Dermis blood vessel endothelial cell (primary cell): ENCODE data around the gene IRX4. TPM values are rescaled to one million over a fixed set of nuclear protein-coding genes. Genes with fewer than 3 reads are reported as not detected.
"Not testable (repeated sequence)": the region's sequence is repeated elsewhere in the genome, so short reads cannot be mapped to it uniquely, and the experiment has no call there.

Experiments used
- DNase-seq: peaks from one replicate; pipeline ENCODE4 v3.0.0; 2010
- total RNA-seq: library from RNA; depleted of rRNA; stranded (reverse); fragments of >200 nt; gene quantifications from 2 replicates; pipeline ENCODE4 v1.2.3, GENCODE V29; 2014

IRX4 gene
- total RNA-seq, 1 donor from 2014 or later, result not detected

DNA sequence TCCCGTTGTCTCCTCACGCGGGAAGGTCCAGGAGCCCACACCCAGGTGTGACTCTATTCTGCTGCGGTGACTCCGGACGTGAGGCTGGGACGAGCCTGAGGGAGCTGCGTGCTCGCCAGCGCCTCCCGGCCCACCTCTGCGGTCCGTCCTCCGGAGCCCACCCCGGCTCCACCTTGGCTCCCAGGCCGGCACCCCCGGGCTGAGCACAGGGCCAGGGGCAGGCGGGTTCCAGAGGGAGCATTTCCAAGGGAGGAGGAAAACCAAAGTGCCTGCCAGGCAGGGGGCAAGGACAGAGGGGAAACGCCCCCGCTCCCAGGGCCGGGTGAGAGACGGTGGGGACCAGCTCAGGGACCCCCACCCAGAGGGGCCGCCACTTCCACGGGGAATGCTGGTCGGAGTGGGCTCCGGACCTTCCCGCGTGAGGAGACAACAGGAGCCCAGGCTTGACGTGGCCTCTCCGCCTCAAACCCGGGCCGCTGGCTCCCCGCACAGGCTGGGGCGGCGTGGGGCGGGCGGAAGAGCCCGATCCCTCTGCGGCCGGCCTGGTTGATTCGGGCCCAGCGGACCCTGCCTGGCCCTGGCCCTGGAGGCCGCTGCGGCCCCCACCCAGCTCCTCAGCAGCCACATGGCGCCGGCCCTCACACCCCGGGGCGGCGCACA, 26.0 kb downstream of the IRX4 start:
- DNase-seq, result no peak

DNA sequence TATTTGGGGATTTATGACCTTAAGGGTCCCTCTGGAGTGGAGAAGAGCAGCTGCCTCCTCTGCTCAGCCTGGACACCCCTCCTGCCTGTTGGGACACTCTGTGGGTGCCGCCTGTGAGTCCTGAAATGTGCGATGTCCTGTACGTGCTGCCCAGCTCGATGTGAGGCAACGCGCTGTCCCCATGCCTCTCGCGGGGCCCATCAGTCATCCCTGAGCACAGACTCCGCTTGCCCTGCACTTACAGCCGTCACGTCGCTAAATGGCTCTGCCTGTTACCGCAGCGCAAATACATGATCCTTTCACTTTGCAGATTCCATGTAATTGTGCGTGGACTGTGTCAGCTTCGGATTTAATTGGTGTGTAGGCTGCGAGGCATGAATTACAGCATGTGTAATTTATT, 27.1 kb downstream of the IRX4 start:
- no peak for DNase-seq

DNA sequence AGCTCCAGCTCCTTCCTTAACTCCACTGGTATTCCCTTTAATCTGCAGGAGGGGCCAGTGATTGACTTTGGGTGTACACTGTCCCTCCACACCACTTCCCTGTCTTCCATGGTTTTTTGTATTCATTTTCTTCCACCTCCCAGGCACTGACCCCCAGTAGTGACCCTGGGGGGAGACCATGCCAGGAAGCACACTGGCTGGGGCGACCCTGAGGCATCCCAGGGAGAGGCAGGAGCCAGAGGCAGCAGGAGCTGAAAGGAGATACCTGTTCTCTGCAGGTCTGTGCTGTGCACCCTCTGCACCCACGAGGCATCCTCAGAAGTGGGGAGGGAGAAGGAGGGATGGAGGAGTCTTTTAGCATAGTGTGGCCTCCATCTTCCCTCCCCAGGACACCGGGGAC, 27.6 kb downstream of the IRX4 start:
- no peak for DNase-seq

DNA sequence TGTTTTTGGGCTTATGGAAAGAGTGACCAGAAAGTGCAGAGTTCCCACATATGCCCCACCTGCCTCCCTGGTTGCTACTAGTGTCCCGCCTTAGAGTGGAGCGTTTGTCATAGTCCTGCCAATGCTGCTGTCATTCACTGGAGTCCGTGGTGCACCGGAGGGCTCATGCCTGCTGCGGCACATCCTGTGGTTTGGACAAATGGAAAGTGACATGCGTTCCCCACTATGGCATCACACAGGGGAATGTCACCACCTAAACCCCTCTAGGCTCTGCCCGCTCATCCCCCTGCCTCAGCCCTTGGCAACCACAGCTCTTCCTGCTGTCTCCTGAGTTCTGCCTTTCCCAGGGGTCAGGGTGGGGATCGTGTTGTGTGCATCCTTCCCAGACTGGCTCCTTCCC, 29.2 kb downstream of the IRX4 start:
- no peak for DNase-seq

DNA sequence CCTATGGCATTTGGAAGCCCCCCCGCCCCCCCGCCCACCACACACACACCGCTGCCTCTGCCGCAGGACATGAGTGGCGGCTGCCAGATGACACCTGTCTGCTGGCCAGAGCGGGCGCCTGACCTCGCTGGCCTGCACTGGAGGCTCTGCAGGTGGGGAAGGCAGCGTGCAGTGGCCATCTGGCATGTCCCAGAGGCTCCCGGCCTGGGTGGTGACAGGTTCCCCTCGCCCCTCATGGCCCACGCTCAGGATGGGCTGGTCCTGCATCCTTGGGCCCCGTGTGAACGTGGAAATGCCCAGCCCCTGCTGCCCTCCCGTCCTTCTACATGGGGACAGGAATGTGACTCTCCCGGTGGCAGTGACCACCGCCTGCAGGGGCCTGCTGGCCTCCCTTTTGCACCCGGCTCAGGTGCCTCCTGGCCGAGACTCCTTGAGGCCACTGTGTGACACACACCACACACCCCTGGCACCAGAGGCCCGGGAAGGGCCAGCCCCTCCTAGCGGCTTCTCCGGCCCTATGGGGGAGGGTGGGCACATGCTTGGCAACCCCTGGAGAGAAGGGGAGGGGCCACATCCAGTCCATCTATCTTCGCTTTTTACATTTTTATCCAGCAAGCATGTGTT, 30.3 kb downstream of the IRX4 start:
- DNase-seq, result no peak

DNA sequence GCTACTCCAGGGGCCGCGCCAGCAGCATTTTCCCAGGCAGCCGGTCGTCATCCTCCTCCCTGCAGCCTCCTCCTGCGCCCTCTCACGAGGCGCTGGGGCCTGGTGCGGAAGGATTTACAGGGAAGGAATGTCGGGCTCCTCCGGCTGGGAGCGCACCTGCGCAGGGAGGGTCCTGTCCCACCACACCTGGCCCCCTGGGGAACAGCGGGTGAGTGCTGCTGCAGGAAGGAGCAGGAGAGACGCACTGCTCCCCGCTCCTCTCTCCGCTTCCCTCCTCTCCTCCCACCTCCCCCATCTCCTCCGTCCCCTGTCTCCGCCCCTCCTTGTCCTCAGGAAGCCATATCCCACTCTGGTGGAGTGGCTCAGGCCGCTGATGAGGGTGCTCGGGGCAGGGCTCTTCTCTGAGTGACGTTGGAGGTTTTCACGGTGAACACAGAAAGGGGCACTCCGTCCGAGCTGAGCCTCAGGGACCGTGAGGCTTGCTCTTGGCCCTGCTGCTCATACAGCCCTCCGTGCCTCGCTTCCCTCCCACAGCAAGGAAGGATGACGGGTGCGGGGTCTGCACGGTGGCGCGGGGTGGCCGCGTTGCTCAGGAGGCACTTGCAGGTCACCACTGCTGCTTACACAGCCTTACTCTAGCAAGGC, 31.3 kb downstream of the IRX4 start:
- no peak for DNase-seq

DNA sequence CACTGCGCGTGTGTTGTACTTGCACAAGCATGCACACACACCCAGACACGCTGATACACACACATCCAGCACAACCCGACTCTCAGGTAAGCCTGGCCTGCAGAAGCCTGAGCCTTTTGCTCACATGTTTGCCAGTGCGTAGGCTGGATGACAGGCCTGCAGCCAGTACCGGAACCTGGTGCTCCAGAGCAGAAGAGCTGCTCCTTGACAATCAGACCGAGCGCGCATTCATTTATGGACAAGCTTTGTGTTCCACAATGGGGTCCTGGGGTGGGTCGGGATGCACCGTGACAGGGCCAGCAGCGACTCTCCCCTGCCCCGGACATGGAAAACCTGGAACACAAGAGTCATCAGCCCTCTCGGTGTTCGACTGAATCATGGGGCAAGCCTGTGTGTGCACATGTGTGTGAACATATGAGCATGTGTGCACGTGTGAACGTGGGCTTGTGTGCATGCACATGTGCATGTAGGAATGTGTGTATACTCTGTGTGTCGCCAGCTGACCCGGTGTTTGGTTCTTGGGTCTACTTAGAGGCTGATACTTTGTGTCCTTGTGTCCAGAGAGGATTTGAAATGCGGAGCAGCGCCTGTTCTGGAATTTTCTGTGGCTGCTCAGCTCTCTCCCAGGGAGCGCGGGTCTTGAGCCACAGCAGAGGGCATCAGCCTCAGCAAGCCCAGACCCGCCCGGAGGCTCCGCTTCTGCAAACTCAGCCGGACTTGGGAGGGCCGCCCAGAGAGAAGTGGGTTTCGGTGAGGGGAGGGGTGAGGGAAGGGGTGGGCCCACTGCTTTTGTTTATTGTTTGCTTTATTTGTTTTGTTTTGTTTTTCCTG, 32.2 kb downstream of the IRX4 start:
- DNase-seq, result no peak

DNA sequence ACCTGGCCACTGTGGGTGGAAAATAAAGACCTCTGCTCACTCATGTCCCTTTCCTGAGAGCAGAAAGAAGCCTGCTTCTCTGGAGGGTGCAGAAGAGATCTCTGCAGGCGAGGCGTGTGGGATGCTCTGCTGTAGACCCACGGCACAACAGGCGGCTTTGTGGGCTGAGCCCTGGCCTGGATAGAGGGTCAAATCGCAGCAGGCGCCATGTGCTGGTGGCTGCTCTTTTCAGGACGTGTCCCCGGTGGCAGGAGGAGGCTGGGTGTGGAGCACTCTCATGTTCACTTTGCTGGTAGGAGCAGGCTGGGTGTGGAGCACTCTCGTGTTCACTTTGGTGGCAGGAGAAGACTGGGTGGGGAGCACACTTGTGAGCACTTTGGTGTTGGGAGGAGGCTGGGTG, 35.1 kb downstream of the IRX4 start:
- no peak for DNase-seq

DNA sequence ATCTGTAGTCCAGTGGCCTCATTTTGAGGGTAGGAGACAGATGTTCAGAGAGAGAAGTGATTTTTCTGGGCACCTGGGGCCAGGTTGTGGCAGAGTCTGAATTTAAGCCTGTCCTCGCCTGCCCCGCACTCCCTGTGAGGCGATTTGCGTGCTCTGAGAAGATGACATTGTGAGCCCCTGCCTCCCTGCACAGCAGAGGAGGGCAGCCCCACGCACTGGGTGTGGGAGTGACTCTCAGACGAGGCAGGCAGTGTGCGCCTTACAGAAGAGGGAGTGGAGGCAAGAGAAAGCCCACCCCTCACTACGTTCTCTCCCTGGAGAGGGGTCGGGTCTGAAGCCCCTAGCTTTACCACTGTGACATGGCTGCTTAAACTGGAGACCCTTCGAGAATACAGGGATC, 35.7 kb downstream of the IRX4 start:
- DNase-seq, result no peak

DNA sequence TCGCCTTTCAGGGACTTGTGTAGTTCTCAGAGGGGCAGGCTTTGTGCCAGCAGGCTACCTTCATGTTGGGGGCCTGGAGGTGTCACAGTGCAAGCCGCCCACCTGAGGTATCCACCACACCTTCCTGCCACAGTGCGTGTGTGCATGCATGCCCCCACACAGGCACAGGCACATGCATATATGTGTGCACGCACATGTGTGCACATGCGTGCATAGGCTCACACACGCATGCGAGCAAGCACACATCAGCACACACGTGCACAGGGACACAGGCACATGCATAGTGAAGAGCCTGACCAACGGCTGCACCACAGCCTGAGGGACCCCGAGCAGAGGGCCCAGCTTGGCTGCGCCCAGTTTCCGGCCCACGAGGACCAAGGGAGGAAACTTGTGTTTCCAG, 36.1 kb downstream of the IRX4 start:
- DNase-seq, result no peak

DNA sequence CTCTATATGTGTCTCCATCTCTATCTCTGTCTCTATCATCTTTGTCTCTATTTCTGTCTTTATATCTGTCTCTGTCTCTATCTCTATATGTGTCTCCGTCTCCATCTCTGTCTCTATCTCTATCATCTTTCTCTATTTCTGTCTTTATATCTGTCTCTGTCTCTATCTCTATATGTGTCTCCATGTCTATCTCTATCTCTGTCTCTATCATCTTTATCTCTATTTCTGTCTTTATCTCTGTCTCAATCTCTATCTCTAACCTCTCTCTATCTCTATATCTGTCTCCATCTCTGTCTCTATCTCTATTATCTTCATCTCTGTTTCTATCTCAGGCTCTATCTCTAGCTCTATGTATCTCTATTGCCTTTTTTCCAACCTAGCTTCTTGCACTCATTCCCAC, 37.0 kb downstream of the IRX4 start:
- no peak for DNase-seq

DNA sequence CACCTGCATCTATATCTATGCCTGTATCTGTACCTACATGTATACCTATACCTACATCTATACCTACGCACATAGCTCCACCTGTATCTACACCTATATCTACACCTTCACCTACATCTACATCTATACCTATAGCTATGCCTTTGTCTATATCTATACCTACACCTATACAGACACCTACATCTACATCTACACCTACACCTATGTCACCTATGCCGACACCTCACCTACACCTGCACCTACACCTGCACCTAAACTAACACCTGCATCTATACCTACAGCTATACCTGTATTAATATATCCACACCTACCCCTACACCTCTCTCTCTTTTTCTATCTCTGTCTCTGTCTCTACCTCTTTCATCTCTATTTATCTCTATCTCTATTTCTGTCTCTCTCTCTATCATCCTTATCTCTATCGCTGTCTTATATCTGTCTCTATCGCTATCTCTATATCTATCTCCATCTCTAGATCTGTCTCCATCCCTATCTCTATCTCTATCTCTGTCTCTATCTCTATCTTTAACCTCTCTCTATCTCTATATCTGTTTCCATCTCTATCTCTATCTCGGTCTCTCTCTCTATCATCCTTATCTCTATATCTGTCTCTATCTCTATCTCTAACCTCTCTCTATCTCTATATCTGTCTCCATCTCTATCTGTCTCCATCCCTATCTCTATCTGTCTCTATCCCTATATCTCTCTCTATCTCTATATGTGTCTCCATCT, 37.9 kb downstream of the IRX4 start:
- no peak for DNase-seq

DNA sequence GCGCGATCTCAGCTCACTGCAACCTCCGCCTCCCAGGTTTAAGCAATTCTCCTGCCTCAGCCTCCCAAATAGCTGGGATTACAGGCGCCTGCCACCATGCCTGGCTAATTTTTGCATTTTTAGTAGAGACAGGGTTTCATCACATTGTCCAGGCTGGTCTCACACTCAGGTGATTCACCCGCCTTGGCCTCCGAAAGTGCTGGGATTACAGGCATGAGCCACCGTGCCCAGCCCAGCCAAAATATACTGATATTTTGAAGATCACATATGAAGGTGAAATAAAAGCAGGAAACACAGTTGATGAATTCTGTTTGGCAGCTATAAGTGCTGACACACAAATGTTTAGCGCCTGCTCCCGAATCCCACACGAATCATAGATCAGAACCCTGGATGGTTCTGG, 39.0 kb downstream of the IRX4 start:
- not testable (repeated sequence) for DNase-seq

DNA sequence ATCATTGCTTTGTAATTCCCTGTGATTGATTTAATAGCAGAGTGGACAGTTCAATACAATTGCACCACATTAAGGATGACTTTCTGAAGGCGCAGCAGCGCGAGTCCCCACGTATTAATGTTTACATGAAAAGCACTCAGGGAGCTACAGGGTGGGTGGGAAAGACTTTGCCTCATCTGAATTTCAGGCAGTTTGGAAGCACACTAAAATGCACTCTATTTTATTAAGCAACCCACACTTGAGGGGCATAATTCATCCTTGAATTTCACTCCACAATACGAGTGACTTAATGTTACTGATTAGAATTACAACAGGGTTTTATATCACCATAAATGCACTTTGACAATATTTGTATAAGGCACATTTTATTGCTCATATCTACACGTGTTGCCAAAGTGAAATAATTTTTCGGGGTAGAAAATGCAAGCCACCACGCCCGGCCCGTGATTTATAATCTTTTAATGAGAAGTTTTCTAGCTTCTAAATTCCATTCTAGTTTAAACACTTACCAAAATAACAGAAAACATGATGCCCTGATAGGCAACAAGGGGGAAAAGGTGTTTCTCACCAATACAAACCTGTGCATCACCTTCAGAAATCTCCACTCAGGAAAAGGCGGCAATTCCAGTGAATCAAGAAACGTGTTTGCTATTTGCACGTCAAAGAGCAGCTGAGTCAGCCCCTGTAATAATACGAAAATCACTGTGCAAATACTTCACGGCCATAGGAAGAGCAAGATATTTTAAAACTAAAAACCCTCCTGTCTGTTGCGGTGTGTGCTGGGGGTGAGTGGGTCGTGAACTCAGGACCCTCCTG, 40.5 kb downstream of the IRX4 start:
- DNase-seq, result no peak

DNA sequence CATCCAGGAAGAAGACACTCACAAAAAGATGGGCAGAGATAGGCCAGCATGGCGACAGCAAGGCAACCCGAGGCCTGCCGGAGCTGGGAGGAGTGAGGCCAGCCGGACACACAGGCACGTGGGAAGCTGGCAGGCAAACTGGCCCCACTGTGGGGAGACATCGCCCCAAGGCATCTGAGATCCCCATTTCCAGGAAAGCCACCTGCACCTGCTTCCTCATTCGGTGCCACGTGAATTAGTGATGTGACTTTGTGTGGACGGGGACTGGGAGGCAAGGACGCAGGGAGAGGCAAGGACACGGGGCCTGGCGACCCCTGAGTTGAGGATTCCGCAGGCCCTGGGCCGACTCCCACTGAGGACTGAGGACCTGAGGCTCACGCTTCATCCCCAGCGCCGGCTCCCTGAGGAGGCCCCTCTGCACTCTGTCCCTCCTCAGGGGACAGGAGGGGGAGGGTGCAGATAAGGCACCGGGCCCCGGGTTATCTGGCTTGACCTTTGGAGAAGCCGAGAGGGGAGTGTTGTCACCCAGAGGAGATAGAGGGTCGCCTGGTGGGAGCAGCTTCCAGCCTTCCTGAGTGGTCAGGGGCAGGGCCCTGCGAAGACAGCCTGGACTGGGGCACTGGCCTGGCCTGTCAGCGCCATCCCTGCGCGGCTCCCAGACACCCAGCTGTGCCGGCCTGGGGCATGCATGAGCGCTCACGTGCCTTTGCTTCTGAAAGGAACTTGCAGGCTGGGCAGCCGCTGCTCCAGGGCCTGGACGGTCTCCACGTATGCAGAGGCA, 41.8 kb downstream of the IRX4 start:
- no peak for DNase-seq

DNA sequence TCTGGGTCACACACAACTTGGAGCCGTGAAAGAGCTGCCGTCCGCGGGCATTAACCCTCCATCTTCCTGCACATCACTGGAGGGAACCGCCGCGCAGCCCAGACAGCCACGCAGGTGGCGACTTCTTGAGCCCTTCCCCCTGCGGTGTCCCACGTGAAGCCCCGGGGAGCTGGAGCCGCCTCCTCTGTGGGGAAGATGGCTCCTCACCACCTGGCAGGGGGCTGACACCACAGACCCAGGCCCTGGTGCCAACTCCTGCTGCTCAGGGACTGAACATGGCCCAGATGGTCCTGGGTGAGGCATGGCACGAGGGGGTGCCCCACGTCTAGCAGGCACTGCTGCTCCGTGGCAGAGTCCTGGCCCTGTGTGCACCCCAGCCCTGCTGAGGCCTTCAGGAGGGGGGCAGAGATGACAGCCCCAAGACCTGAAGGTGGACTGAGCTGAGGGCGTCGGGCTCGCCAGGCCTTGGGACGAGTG, 42.6 kb downstream of the IRX4 start:
- no peak for DNase-seq

DNA sequence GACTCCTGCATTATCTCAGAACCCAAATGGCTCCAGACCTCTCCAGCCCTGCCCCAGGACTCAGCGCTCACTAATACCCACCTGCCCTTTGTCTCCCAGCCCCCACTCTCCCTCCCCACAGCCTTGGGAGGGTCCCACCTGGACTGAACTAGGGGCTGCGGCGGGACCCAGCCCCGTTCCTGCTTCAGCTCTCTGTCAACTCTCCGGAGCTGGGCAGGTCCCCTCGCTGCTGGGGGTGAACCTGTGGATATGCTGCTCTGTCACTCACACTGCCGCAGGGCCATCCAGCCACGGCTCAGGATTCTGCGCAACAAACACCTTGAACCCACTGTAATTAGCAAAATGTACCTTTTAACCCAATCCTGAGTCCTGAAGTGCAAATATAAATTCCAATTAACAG, 44.7 kb downstream of the IRX4 start:
- DNase-seq, result no peak

DNA sequence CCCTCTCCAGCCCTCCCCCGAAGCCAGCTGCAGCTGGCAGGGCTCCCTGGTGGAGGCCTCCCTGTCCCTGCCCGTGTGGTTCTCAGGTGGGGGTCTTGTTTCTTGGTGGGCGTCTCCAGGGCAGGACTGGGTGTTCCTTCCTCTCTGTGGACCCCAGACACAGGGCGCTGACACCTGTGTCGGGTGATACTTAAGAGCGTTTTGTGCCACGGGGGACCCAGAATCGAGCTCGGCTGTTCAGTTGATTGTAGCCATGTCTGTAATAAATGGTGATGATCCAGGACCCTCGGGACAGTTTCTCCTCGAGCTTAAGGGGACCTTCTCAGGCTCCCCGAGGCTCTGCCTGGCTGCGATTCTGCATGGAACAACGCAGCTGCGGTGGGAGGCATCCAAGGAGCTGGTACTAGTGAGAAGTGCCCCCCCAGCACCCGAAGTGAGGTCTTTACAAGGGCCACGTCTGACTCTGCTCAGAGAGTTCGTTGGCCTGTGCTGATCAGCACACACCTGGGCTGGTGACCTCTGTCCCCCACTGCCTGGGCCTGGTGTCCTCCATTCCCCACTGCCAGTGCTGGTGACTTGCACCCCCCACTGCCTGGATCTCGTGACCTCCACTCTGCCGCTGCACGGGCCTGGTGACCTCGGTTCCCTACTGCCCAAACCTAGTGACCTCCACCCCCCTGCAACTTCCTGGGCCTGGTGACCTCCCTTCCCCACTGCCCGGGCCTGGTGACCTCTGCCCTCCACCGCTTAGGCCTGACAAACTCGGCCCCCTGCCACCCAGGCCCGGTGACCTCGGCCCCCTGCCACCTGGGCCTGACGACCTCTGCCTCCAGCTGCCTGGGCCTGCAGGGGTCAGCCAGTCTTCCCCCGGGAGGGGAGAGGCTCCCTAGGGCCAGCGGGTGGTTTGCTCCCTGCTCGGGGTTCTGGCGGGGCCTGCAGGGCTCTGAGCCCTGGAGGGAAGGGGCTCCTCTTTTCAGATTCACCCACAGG, 45.5 kb downstream of the IRX4 start:
- no peak for DNase-seq

DNA sequence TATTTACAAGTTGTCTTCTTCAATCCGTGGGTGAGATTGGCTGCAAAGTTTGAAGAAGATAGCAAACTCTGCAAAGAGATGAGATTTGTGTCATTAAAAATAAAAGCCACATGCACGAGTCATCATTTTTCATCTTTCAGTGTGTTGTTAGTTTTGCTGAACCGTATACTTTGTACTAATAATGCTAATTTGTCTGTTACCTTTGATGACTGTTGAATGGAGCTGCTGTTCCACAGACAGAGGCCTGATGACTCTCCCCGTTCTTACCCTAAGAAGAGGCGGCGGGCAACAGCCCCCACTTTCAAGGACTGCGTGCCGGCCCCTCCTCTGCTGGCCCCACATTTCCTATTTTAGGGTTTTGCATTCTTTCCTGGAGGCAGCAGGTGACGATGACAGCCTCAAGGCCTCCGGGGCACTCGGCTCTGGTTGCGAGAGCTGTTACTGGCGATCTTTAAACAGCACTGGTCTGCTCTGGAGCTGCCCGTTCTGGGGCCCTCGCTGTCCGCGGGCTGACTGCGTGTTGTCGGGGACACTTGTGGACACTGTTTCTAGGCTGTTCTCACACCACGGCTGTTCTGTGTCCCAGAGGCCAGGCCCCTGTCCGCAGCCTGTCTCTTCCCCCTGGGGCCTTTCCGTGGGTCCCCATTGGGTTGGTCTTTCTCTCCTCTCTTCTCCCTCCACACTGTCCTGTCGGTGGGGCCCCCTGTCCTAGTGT, 46.4 kb downstream of the IRX4 start:
- no peak for DNase-seq
